Activated CD8-positive, alpha-beta T cell treated with anti-CD3 and anti-CD28 coated beads for 36 hours (primary cell): Measurements from ENCODE around the gene PRKCQ. TPM values are rescaled to one million over a fixed set of nuclear protein-coding genes. Genes with fewer than 3 reads are reported as not detected.

Experiments
- ATAC-seq: fragments of 200-7000 bp; cut with Tn5 transposase; one replicate; pipeline ENCODE4 v1.10.0; 2021; ENCODE audit warnings: mild to moderate bottlenecking, moderate library complexity
- CTCF ChIA-PET: fragments of 350-600 bp; sonication (Branson Sonifier 250); formaldehyde crosslinking; loops from one replicate; lab custom pipeline; 2021; ENCODE audit warnings: antibody characterized with exemption; lab: Charles Lee
- POLR2A ChIA-PET: fragments of 350-600 bp; sonication (Branson Sonifier 250); formaldehyde crosslinking; loops from one replicate; lab custom pipeline; 2021; ENCODE audit warnings: antibody characterized with exemption; lab: Charles Lee
- DNase-seq: peaks from one replicate; pipeline ENCODE4 v3.0.0-alpha.2; 2020
- H3K27ac Mint-ChIP-seq: one replicate; pipeline ENCODE4 v1.8.0; 2021; ENCODE audit warnings: mild to moderate bottlenecking, mixed read lengths
- H3K27me3 Mint-ChIP-seq: one replicate; pipeline ENCODE4 v1.8.0; 2021; ENCODE audit warnings: mixed read lengths
- H3K36me3 Mint-ChIP-seq: one replicate; pipeline ENCODE4 v1.8.0; 2021; ENCODE audit warnings: low read depth, mixed read lengths
- H3K4me1 Mint-ChIP-seq: one replicate; pipeline ENCODE4 v1.8.0; 2021; ENCODE audit warnings: low read depth, mixed read lengths
- H3K4me3 Mint-ChIP-seq: one replicate; pipeline ENCODE4 v1.8.0; 2021; ENCODE audit warnings: mild to moderate bottlenecking, moderate library complexity, mixed read lengths
- H3K9me3 Mint-ChIP-seq: one replicate; pipeline ENCODE4 v1.8.0; 2021; ENCODE audit warnings: mixed read lengths
- intact Hi-C: fragments of 100-400 bp; cut with micrococcal nuclease; formaldehyde crosslinking; loops from one replicate; pipeline ENCODE4 v1.10.0; 2022
- total RNA-seq, 2 experiments: library from RNA; stranded (reverse); gene quantifications; one replicate each; pipeline ENCODE4 v1.2.3, GENCODE V29; 2021
- TF ChIP-seq, protein P1 (sequence below): fragments of 200-600 bp; IDR thresholded peaks from one replicate; pipeline ENCODE4 v1.8.0; 2022; ENCODE audit warnings: antibody characterized with exemption, mild to moderate bottlenecking

Gene PRKCQ
- total RNA-seq, 2 experiments from 2014 or later: 46.3 to 47.1 TPM

DNA sequence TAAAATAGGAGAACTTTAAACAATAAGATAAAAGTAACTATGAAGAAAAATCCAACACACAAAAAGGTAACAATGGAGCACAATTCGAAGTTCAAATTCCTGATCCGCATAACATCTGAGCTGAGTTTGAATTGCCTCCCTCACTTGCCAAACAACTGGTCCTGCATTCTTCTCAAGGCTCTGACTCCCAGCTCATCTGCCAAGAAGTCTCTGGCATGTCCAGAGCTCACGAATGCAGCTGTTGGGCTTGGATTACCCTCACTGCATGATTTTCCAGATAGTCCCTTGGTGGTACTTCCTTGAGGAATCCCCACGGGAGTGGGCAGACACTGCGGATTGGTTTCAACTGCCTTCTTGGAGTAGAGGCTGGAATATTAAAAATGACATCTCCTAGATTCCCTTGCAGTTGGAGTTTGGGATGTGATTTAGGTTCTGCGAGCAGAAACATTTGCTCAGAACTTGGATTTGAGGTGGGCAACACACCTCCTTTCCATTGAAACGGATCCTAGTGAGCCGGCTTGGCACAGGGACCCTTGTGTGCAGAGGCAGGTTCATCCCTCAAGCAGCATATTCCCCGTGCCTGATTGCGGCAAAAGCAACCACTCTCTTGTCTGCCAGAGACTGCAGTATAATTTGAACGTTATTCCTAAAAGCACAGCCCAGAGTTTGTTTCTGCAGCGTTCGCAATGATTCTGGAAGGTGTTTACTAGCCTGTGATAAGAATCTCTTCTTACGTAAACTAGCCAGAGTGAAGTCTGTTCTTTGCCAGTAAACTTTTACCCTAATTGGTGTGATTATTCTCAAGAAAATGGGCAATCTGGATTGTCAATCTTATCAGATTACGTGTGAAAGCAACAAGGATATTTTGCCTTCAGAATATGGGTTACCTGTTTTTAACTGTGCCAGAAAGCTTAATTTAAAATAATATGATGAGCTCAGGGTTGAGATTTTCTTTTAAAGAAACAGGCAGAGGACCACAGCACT is 23.4 kb upstream of the PRKCQ start:
- Mint-ChIP-seq H3K27ac (peak overlapping the region; percentile 43), H3K27me3 (no peaks in the 10 kb centered on the region), H3K4me1 (peaks cover 74% of the 10 kb centered on the region), H3K4me3 (no peak overlapping the region), H3K36me3 (peaks cover 52% of the 10 kb centered on the region), H3K9me3 (peaks cover 17% of the 10 kb centered on the region)
- ATAC-seq: no peak
- POLR2A ChIA-PET: interaction anchor here (2.4 kb wide), 1 partner anchor 21 kb away, joined by 7 read pairs; no protein-coding TSS in a partner anchor
- CTCF ChIA-PET: interaction anchor here (1.2 to 3.6 kb wide), 7 partner anchors 11 to 158 kb away, joined by 3 to 23 read pairs (median 3); no protein-coding TSS in a partner anchor
- intact Hi-C loops: no loop called here
- no peak for DNase-seq
- TF ChIP-seq, protein P1, sequence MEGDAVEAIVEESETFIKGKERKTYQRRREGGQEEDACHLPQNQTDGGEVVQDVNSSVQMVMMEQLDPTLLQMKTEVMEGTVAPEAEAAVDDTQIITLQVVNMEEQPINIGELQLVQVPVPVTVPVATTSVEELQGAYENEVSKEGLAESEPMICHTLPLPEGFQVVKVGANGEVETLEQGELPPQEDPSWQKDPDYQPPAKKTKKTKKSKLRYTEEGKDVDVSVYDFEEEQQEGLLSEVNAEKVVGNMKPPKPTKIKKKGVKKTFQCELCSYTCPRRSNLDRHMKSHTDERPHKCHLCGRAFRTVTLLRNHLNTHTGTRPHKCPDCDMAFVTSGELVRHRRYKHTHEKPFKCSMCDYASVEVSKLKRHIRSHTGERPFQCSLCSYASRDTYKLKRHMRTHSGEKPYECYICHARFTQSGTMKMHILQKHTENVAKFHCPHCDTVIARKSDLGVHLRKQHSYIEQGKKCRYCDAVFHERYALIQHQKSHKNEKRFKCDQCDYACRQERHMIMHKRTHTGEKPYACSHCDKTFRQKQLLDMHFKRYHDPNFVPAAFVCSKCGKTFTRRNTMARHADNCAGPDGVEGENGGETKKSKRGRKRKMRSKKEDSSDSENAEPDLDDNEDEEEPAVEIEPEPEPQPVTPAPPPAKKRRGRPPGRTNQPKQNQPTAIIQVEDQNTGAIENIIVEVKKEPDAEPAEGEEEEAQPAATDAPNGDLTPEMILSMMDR: no peak

DNA sequence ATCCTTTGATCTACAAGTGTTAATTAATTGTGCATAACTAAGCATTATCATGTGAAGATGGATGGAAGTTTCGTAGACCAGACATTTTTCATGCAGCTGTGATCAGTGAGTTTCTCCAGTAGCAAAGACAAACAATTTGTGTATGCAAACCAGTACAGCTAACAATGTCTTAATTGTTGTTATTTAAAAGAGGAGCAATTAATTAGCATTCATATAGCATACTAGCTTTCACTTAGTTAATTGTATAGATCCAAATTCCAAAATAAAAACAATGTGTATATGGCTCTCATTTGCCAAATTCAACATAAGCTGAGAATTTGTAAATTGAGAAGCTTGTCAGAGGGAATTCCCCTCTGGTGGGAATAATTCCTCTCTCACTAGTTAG is 22.6 kb upstream of the PRKCQ start:
- CTCF ChIA-PET: interaction anchor here (1.0 to 3.6 kb wide), 9 partner anchors 9 to 185 kb away, joined by 3 to 23 read pairs (median 3); no protein-coding TSS in a partner anchor
- Mint-ChIP-seq H3K4me3 (no peak overlapping the region), H3K4me1 (peaks cover 73% of the 10 kb centered on the region), H3K27ac (no peak overlapping the region), H3K27me3 (no peaks in the 10 kb centered on the region), H3K9me3 (peaks cover 14% of the 10 kb centered on the region), H3K36me3 (peaks cover 49% of the 10 kb centered on the region)
- intact Hi-C loops: no loop called here
- ATAC-seq (no peak), DNase-seq (no peak)
- TF ChIP-seq, protein P1: no peak
- POLR2A ChIA-PET: interaction anchor here (0.7 to 2.4 kb wide), 2 partner anchors 20 to 602 kb away, joined by 3 to 7 read pairs; no protein-coding TSS in a partner anchor

- Mint-ChIP-seq H3K36me3 (peaks cover 49% of the 10 kb centered on the region), H3K27me3 (no peaks in the 10 kb centered on the region), H3K27ac (peak overlapping the region; percentile 61), H3K4me1 (peaks cover 73% of the 10 kb centered on the region), H3K4me3 (no peak overlapping the region), H3K9me3 (peaks cover 14% of the 10 kb centered on the region)
- TF ChIP-seq, protein P1: no peak
- DNase-seq (no peak), ATAC-seq (no peak)
- ChIA-PET POLR2A (interaction anchor here (0.6 to 2.4 kb wide), 4 partner anchors 19 to 601 kb away, joined by 3 to 7 read pairs (median 3); no protein-coding TSS in a partner anchor), CTCF (interaction anchor here (1.0 to 3.6 kb wide), 10 partner anchors 9 to 184 kb away, joined by 3 to 23 read pairs (median 4); no protein-coding TSS in a partner anchor)
- intact Hi-C loops: no loop called here
These were observed 22.1 kb upstream of the PRKCQ start for GRCh38 chr10:6602026-6602699.

GRCh38 chr10:6601246-6601805 is 21.2 kb upstream of the PRKCQ start:
- TF ChIP-seq, protein P1: peak; percentile 33
- ATAC-seq (peak; percentile 32), DNase-seq (peak; percentile 50)
- Mint-ChIP-seq H3K36me3 (peaks cover 47% of the 10 kb centered on the region), H3K9me3 (peaks cover 14% of the 10 kb centered on the region), H3K27ac (peak overlapping the region; percentile 94), H3K4me1 (peaks cover 74% of the 10 kb centered on the region), H3K4me3 (no peak overlapping the region), H3K27me3 (no peaks in the 10 kb centered on the region)
- ChIA-PET POLR2A (interaction anchor here (0.6 to 1.6 kb wide), 7 partner anchors 13 to 127 kb away, joined by 3 to 7 read pairs (median 3); no protein-coding TSS in a partner anchor), CTCF (interaction anchor here (0.9 to 3.6 kb wide), 7 partner anchors 10 to 184 kb away, joined by 3 to 23 read pairs (median 7); no protein-coding TSS in a partner anchor)
- intact Hi-C loops: loop anchor here (2.0 kb wide), 1 partner anchor 21 kb away; the partner anchor contains the start of gene PRKCQ
